K562 (cell line): ENCODE measurements around the gene PLA2G2C. TPM values are rescaled to one million over a fixed set of nuclear protein-coding genes. Genes with fewer than 3 reads are reported as not detected.

ENCODE experiments used
- CCAR2 ChIP-seq: fragments of 200-400 bp; formaldehyde crosslinking; IDR thresholded peaks from 2 replicates; pipeline ENCODE4 v1.6.1; 2017; ENCODE audit warnings: mild to moderate bottlenecking, low read depth, low read length
- CXXC5 ChIP-seq: fragments of 250-450 bp; sonication (Bioruptor Pico); IDR thresholded peaks from 2 replicates; pipeline ENCODE4 v1.8.0; 2022; ENCODE audit warnings: inconsistent platforms, mild to moderate bottlenecking, moderate library complexity
- NCOA2 ChIP-seq, 2 experiments: fragments of 450-650 bp; IDR thresholded peaks; 2 replicates each; pipeline ENCODE4 v1.6.1; 2018; ENCODE audit warnings: mild to moderate bottlenecking in 2 of 2, moderate library complexity in 1 of 2; ENCODE audit not compliant: partially characterized antibody in 2 of 2
- PHF21A ChIP-seq: fragments of 450-650 bp; IDR thresholded peaks from 2 replicates; pipeline ENCODE4 v1.6.1; 2017; ENCODE audit warnings: low read depth, borderline replicate concordance
- RAD51 ChIP-seq: fragments of 450-650 bp; IDR thresholded peaks from 2 replicates; pipeline ENCODE4 v1.7.1; 2016; ENCODE audit warnings: low read depth, mild to moderate bottlenecking, borderline replicate concordance
- SMAD2 ChIP-seq: fragments of 150-350 bp; IDR thresholded peaks from 2 replicates; pipeline ENCODE4 v1.6.1; 2014; ENCODE audit warnings: low read depth, mild to moderate bottlenecking, low read length
- TSC22D4 ChIP-seq: fragments of 450-650 bp; IDR thresholded peaks from 2 replicates; pipeline ENCODE4 v1.6.1; 2016; ENCODE audit warnings: missing genetic modification characterization, missing biosample characterization, control low read depth
- ZFP1 ChIP-seq: fragments of 450-650 bp; formaldehyde crosslinking; IDR thresholded peaks from 2 replicates; pipeline ENCODE4 v1.4.0; 2020; ENCODE audit warnings: mild to moderate bottlenecking, mixed read lengths
- ZNF224 ChIP-seq: sonication (generic); formaldehyde crosslinking; IDR thresholded peaks from 2 replicates; pipeline ENCODE4 v1.8.0; 2022; ENCODE audit warnings: mild to moderate bottlenecking, missing genetic modification reagents
- ZNF431 ChIP-seq: sonication (generic); formaldehyde crosslinking; IDR thresholded peaks from 2 replicates; pipeline ENCODE4 v1.8.0; 2022; ENCODE audit warnings: mild to moderate bottlenecking, missing genetic modification reagents
- ZNF551 ChIP-seq: fragments of 250-450 bp; sonication (Bioruptor Pico); IDR thresholded peaks from 2 replicates; pipeline ENCODE4 v1.5.0; 2021; ENCODE audit warnings: mild to moderate bottlenecking, moderate library complexity
- ZNF561 ChIP-seq: fragments of 450-650 bp; formaldehyde crosslinking; conservative IDR thresholded peaks from 2 replicates; pipeline ENCODE4 v1.4.0; 2020; ENCODE audit warnings: mild to moderate bottlenecking, moderate library complexity
- polyA plus RNA-seq, 8 experiments: library from polyadenylated mRNA; depleted of rRNA in 4 of 8; stranded (reverse) in 5 of 8; unstranded in 3 of 8; fragments of >200 nt; fragmentation: Nextera tagmentation in 2 of 8; fragmentation: Illumina TruSeq in 1 of 8; extraction: Ambion mirVana in 2 of 8; extraction: Trizol in 1 of 8; gene quantifications; 2 replicates each; pipeline versions ENCODE4 v1.2.1 to v1.2.3, GENCODE V29; 2011 to 2014; ENCODE audit warnings: inconsistent platforms in 1 of 8, missing spikeins in 1 of 8
- total RNA-seq, 7 experiments: library from RNA; depleted of rRNA in 6 of 7; stranded (reverse); fragments of >200 nt in 6 of 7; fragmentation: Illumina TruSeq in 2 of 7; extraction: Trizol in 2 of 7; gene quantifications; 2 replicates each; pipeline versions ENCODE4 v1.2.1 to v1.2.3, GENCODE V29; 2011 to 2021; ENCODE audit warnings: low replicate concordance in 1 of 7
- TF ChIP-seq, protein P1 (sequence below): IDR thresholded peaks from 2 replicates; pipeline ENCODE4 v1.6.1; 2014; ENCODE audit warnings: antibody characterized with exemption
- TF ChIP-seq, protein P2 (sequence below): fragments of 250-450 bp; sonication (Bioruptor Pico); IDR thresholded peaks from 2 replicates; pipeline ENCODE4 v1.9.0; 2021; ENCODE audit warnings: mild to moderate bottlenecking
- TF ChIP-seq, protein P3 (sequence below): fragments of 250-450 bp; sonication (Bioruptor Pico); IDR thresholded peaks from 2 replicates; pipeline ENCODE4 v1.8.0; 2021; ENCODE audit warnings: borderline replicate concordance, mild to moderate bottlenecking, moderate library complexity; ENCODE audit not compliant: poor library complexity, severe bottlenecking
- TF ChIP-seq, protein P4 (sequence below): sonication (generic); formaldehyde crosslinking; IDR thresholded peaks from 2 replicates; pipeline ENCODE4 v1.8.1; 2023; ENCODE audit warnings: missing genetic modification reagents, mild to moderate bottlenecking, borderline replicate concordance
- TF ChIP-seq, protein P5 (sequence below): fragments of 250-450 bp; sonication (Bioruptor Pico); IDR thresholded peaks from 2 replicates; pipeline ENCODE4 v1.8.0; 2021; ENCODE audit warnings: moderate library complexity, mild to moderate bottlenecking, inconsistent platforms
- TF ChIP-seq, protein P6 (sequence below): fragments of 250-450 bp; sonication (Bioruptor Pico); IDR thresholded peaks from 2 replicates; pipeline ENCODE4 v1.8.0; 2022; ENCODE audit warnings: inconsistent platforms, mild to moderate bottlenecking, moderate library complexity, borderline replicate concordance

The PLA2G2C gene
- total and polyA plus RNA-seq, 9 of the 15 experiments (the other 6 are each of a cell fraction or from before 2014, with no cell fraction given): 0.14 to 0.49 (median 0.21) TPM

DNA sequence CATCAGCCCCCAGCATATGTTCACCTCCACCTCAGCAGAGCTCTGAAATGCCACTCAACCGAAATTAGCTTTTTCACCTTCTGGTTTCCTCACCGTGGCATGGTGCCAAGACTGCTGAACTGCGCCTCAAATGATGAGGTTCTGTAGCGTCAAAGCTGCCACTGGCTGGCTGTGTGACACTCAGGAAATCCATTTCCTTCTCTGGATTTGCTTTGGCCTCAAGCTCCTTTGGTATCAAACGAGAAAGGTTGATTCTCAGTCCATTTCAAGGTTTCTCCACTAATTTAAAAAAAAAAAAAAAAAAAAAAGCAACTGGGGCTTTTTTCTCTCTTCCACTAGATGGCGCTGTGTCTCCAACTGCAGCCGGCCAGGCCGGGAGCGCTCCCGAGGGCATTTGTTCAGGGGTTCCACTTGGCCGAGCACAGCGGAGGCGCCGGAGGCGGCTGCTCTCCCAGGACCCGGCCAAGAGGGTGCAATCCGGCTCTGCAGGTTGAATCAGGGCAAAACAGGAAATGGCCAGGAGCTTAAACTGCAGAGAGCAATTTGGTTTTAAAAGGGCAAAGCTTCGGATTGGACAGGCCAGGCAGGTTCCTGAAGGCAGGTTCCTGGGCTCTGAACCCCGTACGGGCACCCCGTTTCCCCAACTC, 26.5 kb upstream of the PLA2G2C start (continued):
- TF ChIP-seq, protein P1, sequence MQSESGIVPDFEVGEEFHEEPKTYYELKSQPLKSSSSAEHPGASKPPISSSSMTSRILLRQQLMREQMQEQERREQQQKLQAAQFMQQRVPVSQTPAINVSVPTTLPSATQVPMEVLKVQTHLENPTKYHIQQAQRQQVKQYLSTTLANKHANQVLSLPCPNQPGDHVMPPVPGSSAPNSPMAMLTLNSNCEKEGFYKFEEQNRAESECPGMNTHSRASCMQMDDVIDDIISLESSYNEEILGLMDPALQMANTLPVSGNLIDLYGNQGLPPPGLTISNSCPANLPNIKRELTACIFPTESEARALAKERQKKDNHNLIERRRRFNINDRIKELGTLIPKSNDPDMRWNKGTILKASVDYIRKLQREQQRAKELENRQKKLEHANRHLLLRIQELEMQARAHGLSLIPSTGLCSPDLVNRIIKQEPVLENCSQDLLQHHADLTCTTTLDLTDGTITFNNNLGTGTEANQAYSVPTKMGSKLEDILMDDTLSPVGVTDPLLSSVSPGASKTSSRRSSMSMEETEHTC: no peak
- TF ChIP-seq NCOA2 (IDR thresholded peaks at IDR 0.05; ENCODE audit: partially characterized antibody in 2 of 2) (no peak), CCAR2 (no peak), PHF21A (no peak), ZNF561 (no peak), ZNF224 (CRISPR knock-in tag) (no peak), ZFP1 (CRISPR knock-in tag) (no peak), SMAD2 (no peak), ZNF551 (CRISPR knock-in tag) (no peak), RAD51 (no peak), CXXC5 (no peak), TSC22D4 (tag) (no peak), ZNF431 (CRISPR knock-in tag) (no peak)
- TF ChIP-seq, protein P2, sequence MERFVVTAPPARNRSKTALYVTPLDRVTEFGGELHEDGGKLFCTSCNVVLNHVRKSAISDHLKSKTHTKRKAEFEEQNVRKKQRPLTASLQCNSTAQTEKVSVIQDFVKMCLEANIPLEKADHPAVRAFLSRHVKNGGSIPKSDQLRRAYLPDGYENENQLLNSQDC (CRISPR knock-in tag): no peak
- TF ChIP-seq, protein P3, sequence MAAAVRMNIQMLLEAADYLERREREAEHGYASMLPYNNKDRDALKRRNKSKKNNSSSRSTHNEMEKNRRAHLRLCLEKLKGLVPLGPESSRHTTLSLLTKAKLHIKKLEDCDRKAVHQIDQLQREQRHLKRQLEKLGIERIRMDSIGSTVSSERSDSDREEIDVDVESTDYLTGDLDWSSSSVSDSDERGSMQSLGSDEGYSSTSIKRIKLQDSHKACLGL: no peak
- TF ChIP-seq, protein P4, sequence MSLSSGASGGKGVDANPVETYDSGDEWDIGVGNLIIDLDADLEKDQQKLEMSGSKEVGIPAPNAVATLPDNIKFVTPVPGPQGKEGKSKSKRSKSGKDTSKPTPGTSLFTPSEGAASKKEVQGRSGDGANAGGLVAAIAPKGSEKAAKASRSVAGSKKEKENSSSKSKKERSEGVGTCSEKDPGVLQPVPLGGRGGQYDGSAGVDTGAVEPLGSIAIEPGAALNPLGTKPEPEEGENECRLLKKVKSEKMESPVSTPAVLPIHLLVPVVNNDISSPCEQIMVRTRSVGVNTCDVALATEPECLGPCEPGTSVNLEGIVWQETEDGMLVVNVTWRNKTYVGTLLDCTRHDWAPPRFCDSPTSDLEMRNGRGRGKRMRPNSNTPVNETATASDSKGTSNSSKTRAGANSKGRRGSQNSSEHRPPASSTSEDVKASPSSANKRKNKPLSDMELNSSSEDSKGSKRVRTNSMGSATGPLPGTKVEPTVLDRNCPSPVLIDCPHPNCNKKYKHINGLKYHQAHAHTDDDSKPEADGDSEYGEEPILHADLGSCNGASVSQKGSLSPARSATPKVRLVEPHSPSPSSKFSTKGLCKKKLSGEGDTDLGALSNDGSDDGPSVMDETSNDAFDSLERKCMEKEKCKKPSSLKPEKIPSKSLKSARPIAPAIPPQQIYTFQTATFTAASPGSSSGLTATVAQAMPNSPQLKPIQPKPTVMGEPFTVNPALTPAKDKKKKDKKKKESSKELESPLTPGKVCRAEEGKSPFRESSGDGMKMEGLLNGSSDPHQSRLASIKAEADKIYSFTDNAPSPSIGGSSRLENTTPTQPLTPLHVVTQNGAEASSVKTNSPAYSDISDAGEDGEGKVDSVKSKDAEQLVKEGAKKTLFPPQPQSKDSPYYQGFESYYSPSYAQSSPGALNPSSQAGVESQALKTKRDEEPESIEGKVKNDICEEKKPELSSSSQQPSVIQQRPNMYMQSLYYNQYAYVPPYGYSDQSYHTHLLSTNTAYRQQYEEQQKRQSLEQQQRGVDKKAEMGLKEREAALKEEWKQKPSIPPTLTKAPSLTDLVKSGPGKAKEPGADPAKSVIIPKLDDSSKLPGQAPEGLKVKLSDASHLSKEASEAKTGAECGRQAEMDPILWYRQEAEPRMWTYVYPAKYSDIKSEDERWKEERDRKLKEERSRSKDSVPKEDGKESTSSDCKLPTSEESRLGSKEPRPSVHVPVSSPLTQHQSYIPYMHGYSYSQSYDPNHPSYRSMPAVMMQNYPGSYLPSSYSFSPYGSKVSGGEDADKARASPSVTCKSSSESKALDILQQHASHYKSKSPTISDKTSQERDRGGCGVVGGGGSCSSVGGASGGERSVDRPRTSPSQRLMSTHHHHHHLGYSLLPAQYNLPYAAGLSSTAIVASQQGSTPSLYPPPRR (CRISPR knock-in tag): no peak
- TF ChIP-seq, protein P5, sequence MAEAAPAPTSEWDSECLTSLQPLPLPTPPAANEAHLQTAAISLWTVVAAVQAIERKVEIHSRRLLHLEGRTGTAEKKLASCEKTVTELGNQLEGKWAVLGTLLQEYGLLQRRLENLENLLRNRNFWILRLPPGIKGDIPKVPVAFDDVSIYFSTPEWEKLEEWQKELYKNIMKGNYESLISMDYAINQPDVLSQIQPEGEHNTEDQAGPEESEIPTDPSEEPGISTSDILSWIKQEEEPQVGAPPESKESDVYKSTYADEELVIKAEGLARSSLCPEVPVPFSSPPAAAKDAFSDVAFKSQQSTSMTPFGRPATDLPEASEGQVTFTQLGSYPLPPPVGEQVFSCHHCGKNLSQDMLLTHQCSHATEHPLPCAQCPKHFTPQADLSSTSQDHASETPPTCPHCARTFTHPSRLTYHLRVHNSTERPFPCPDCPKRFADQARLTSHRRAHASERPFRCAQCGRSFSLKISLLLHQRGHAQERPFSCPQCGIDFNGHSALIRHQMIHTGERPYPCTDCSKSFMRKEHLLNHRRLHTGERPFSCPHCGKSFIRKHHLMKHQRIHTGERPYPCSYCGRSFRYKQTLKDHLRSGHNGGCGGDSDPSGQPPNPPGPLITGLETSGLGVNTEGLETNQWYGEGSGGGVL: no peak
- TF ChIP-seq, protein P6, sequence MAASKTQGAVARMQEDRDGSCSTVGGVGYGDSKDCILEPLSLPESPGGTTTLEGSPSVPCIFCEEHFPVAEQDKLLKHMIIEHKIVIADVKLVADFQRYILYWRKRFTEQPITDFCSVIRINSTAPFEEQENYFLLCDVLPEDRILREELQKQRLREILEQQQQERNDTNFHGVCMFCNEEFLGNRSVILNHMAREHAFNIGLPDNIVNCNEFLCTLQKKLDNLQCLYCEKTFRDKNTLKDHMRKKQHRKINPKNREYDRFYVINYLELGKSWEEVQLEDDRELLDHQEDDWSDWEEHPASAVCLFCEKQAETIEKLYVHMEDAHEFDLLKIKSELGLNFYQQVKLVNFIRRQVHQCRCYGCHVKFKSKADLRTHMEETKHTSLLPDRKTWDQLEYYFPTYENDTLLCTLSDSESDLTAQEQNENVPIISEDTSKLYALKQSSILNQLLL: no peak
